ENCODE measurements around the gene DENND1A.

DNA sequence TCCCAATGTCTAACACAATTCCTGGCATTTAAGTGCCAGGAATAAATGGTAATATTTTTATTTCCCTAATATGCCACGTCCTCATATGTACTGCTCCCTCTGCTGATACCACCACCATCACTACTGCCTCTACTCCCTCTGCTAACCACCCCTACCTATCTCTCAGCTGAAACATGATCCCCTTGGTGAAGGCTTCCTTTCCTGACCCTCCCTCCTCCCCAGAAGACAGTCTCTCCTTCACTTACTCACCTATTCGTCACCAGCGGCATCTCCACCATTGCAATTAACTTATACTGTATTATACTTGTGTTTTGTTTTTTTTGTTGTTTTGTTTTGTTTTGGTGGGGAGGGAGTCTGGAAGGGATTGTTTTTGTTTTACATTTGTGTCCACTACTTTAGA, 4.8 kb downstream of the DENND1A start:
- TF ChIP-seq, protein P1, sequence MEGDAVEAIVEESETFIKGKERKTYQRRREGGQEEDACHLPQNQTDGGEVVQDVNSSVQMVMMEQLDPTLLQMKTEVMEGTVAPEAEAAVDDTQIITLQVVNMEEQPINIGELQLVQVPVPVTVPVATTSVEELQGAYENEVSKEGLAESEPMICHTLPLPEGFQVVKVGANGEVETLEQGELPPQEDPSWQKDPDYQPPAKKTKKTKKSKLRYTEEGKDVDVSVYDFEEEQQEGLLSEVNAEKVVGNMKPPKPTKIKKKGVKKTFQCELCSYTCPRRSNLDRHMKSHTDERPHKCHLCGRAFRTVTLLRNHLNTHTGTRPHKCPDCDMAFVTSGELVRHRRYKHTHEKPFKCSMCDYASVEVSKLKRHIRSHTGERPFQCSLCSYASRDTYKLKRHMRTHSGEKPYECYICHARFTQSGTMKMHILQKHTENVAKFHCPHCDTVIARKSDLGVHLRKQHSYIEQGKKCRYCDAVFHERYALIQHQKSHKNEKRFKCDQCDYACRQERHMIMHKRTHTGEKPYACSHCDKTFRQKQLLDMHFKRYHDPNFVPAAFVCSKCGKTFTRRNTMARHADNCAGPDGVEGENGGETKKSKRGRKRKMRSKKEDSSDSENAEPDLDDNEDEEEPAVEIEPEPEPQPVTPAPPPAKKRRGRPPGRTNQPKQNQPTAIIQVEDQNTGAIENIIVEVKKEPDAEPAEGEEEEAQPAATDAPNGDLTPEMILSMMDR (IDR thresholded peaks at IDR 0.05), result no peak
- TF ChIP-seq, protein P2, sequence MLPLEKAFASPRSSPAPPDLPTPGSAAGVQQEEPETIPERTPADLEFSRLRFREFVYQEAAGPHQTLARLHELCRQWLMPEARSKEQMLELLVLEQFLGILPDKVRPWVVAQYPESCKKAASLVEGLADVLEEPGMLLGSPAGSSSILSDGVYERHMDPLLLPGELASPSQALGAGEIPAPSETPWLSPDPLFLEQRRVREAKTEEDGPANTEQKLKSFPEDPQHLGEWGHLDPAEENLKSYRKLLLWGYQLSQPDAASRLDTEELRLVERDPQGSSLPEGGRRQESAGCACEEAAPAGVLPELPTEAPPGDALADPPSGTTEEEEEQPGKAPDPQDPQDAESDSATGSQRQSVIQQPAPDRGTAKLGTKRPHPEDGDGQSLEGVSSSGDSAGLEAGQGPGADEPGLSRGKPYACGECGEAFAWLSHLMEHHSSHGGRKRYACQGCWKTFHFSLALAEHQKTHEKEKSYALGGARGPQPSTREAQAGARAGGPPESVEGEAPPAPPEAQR (CRISPR knock-in tag; IDR thresholded peaks at IDR 0.05), result no peak
- TF ChIP-seq MYBL2 (CRISPR knock-in tag; IDR thresholded peaks at IDR 0.05) (no peak), KAT7 (CRISPR knock-in tag; IDR thresholded peaks at IDR 0.05; ENCODE audit: borderline replicate concordance) (no peak), SMAD3 (CRISPR knock-in tag; IDR thresholded peaks at IDR 0.05; ENCODE audit: borderline replicate concordance) (no peak), FOXP1 (CRISPR knock-in tag; IDR thresholded peaks at IDR 0.05; ENCODE audit: borderline replicate concordance) (no peak), ZNF317 (CRISPR knock-in tag; IDR thresholded peaks at IDR 0.05; ENCODE audit: borderline replicate concordance, low read depth) (no peak), MXD4 (CRISPR knock-in tag; IDR thresholded peaks at IDR 0.05; ENCODE audit: borderline replicate concordance) (no peak), GABPB1 (CRISPR knock-in tag; IDR thresholded peaks at IDR 0.05) (no peak), FOXK1 (CRISPR knock-in tag; IDR thresholded peaks at IDR 0.05) (no peak)
- TF ChIP-seq, protein P3, sequence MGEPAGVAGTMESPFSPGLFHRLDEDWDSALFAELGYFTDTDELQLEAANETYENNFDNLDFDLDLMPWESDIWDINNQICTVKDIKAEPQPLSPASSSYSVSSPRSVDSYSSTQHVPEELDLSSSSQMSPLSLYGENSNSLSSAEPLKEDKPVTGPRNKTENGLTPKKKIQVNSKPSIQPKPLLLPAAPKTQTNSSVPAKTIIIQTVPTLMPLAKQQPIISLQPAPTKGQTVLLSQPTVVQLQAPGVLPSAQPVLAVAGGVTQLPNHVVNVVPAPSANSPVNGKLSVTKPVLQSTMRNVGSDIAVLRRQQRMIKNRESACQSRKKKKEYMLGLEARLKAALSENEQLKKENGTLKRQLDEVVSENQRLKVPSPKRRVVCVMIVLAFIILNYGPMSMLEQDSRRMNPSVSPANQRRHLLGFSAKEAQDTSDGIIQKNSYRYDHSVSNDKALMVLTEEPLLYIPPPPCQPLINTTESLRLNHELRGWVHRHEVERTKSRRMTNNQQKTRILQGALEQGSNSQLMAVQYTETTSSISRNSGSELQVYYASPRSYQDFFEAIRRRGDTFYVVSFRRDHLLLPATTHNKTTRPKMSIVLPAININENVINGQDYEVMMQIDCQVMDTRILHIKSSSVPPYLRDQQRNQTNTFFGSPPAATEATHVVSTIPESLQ (CRISPR knock-in tag; IDR thresholded peaks at IDR 0.05), result no peak
- TF ChIP-seq, protein P4, sequence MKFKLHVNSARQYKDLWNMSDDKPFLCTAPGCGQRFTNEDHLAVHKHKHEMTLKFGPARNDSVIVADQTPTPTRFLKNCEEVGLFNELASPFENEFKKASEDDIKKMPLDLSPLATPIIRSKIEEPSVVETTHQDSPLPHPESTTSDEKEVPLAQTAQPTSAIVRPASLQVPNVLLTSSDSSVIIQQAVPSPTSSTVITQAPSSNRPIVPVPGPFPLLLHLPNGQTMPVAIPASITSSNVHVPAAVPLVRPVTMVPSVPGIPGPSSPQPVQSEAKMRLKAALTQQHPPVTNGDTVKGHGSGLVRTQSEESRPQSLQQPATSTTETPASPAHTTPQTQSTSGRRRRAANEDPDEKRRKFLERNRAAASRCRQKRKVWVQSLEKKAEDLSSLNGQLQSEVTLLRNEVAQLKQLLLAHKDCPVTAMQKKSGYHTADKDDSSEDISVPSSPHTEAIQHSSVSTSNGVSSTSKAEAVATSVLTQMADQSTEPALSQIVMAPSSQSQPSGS (CRISPR knock-in tag; IDR thresholded peaks at IDR 0.05; ENCODE audit: borderline replicate concordance, low read depth), result no peak
- TF ChIP-seq, protein P5, sequence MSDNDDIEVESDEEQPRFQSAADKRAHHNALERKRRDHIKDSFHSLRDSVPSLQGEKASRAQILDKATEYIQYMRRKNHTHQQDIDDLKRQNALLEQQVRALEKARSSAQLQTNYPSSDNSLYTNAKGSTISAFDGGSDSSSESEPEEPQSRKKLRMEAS (CRISPR knock-in tag; IDR thresholded peaks at IDR 0.05), result no peak
- TF ChIP-seq, protein P6, sequence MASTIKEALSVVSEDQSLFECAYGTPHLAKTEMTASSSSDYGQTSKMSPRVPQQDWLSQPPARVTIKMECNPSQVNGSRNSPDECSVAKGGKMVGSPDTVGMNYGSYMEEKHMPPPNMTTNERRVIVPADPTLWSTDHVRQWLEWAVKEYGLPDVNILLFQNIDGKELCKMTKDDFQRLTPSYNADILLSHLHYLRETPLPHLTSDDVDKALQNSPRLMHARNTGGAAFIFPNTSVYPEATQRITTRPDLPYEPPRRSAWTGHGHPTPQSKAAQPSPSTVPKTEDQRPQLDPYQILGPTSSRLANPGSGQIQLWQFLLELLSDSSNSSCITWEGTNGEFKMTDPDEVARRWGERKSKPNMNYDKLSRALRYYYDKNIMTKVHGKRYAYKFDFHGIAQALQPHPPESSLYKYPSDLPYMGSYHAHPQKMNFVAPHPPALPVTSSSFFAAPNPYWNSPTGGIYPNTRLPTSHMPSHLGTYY (CRISPR knock-in tag; IDR thresholded peaks at IDR 0.05), result no peak
